GM23338 (cell line): ENCODE measurements around the gene GGCX. TPM values are rescaled to one million over a fixed set of nuclear protein-coding genes. Genes with fewer than 3 reads are reported as not detected.

Source experiments
- ATAC-seq: fragments of 200-7000 bp; cut with Tn5 transposase; 3 replicates; pipeline ENCODE4 v1.9.1; 2020
- DNase-seq: peaks from one replicate; pipeline ENCODE4 v3.0.0-alpha.2; 2015; ENCODE audit warnings: low spot score
- H2AFZ ChIP-seq: fragments of 200-600 bp; sonication (generic); 2 replicates; pipeline ENCODE4 v1.8.0; 2016; ENCODE audit warnings: antibody characterized with exemption, mild to moderate bottlenecking, moderate library complexity
- H3F3A ChIP-seq: fragments of 200-600 bp; sonication (generic); replicated peaks from 2 replicates; pipeline ENCODE4 v1.8.0; 2017; ENCODE audit warnings: antibody characterized with exemption, mixed run types, low read depth
- H3K27ac ChIP-seq: fragments of 200-600 bp; sonication (generic); 2 replicates; pipeline ENCODE4 v1.6.1; 2016; ENCODE audit warnings: low read depth
- H3K27me3 ChIP-seq: fragments of 200-600 bp; sonication (generic); 2 replicates; pipeline ENCODE4 v1.8.0; 2016; ENCODE audit warnings: mild to moderate bottlenecking, mixed run types, moderate library complexity; ENCODE audit not compliant: insufficient read depth
- H3K36me3 ChIP-seq: fragments of 200-600 bp; sonication (generic); 2 replicates; pipeline ENCODE4 v1.8.0; 2016; ENCODE audit warnings: mild to moderate bottlenecking; ENCODE audit not compliant: insufficient read depth
- H3K4me1 ChIP-seq: fragments of 200-600 bp; sonication (generic); 2 replicates; pipeline ENCODE4 v1.8.0; 2016; ENCODE audit warnings: mild to moderate bottlenecking, moderate library complexity; ENCODE audit not compliant: insufficient read depth
- H3K4me2 ChIP-seq: fragments of 200-600 bp; sonication (generic); 2 replicates; pipeline ENCODE4 v1.7.1; 2017; ENCODE audit warnings: mixed run types
- H3K4me3 ChIP-seq: fragments of 200-600 bp; sonication (generic); 2 replicates; pipeline ENCODE4 v1.6.1; 2016; ENCODE audit warnings: mixed run types
- H3K79me2 ChIP-seq: fragments of 200-600 bp; sonication (generic); replicated peaks from 2 replicates; pipeline ENCODE4 v1.8.0; 2017; ENCODE audit warnings: mild to moderate bottlenecking; ENCODE audit not compliant: insufficient read depth
- H3K9me2 ChIP-seq: fragments of 200-600 bp; sonication (generic); 2 replicates; pipeline ENCODE4 v1.8.0; 2017; ENCODE audit not compliant: insufficient read depth
- H4K20me1 ChIP-seq: fragments of 200-600 bp; sonication (generic); replicated peaks from 2 replicates; pipeline ENCODE4 v1.8.0; 2017; ENCODE audit warnings: mild to moderate bottlenecking; ENCODE audit not compliant: insufficient read depth
- H3K27ac Mint-ChIP-seq: 2 replicates; pipeline ENCODE4 v1.8.0; 2020; ENCODE audit warnings: inconsistent platforms, mild to moderate bottlenecking, moderate library complexity, mixed read lengths
- H3K27me3 Mint-ChIP-seq: 3 replicates; pipeline ENCODE4 v1.8.0; 2022; ENCODE audit warnings: low read depth, mild to moderate bottlenecking, moderate library complexity, mixed read lengths, inconsistent platforms; ENCODE audit not compliant: insufficient read depth, poor library complexity
- H3K36me3 Mint-ChIP-seq: 3 replicates; pipeline ENCODE4 v1.8.0; 2021; ENCODE audit warnings: low read depth, mild to moderate bottlenecking, inconsistent platforms, moderate library complexity, mixed read lengths
- H3K4me1 Mint-ChIP-seq: 3 replicates; pipeline ENCODE4 v1.8.0; 2020; ENCODE audit warnings: mild to moderate bottlenecking, inconsistent platforms, mixed read lengths
- H3K4me3 Mint-ChIP-seq: 3 replicates; pipeline ENCODE4 v1.8.0; 2021; ENCODE audit warnings: moderate library complexity, mild to moderate bottlenecking, inconsistent platforms, mixed read lengths
- H3K9me3 Mint-ChIP-seq: 3 replicates; pipeline ENCODE4 v1.8.0; 2020; ENCODE audit warnings: moderate library complexity, mild to moderate bottlenecking, inconsistent platforms, mixed read lengths
- CREB1 ChIP-seq: fragments of 250-450 bp; sonication (Bioruptor Pico); IDR thresholded peaks from 2 replicates; pipeline ENCODE4 v1.5.0; 2020; ENCODE audit warnings: low read depth, mild to moderate bottlenecking, moderate library complexity
- EZH2 ChIP-seq: fragments of 200-600 bp; sonication (generic); IDR thresholded peaks from one replicate; pipeline ENCODE4 v1.8.0; 2017; ENCODE audit warnings: antibody characterized with exemption, mild to moderate bottlenecking, low read depth; ENCODE audit not compliant: unreplicated experiment
- EZH2phosphoT487 ChIP-seq: fragments of 200-600 bp; sonication (generic); IDR thresholded peaks from one replicate; pipeline ENCODE4 v1.8.1; 2018; ENCODE audit warnings: antibody characterized with exemption; ENCODE audit not compliant: unreplicated experiment
- JUNB ChIP-seq: IDR thresholded peaks from one replicate; pipeline ENCODE4 v1.6.1; 2016; ENCODE audit warnings: antibody characterized with exemption; ENCODE audit not compliant: unreplicated experiment
- NANOG ChIP-seq: IDR thresholded peaks from 2 replicates; pipeline ENCODE4 v1.6.1; 2016; ENCODE audit warnings: antibody characterized with exemption, borderline replicate concordance
- POLR2AphosphoS5 ChIP-seq: IDR thresholded peaks from 2 replicates; pipeline ENCODE4 v1.6.1; 2016; ENCODE audit warnings: antibody characterized with exemption, low read depth
- STAT1 ChIP-seq: IDR thresholded peaks from one replicate; pipeline ENCODE4 v1.6.1; 2016; ENCODE audit warnings: antibody characterized with exemption; ENCODE audit not compliant: unreplicated experiment
- ZNF114 ChIP-seq: fragments of 250-450 bp; sonication (Bioruptor Pico); IDR thresholded peaks from 2 replicates; pipeline ENCODE4 v1.5.0; 2020; ENCODE audit warnings: mild to moderate bottlenecking, moderate library complexity
- ZNF331 ChIP-seq: fragments of 250-450 bp; sonication (Bioruptor Pico); IDR thresholded peaks from 2 replicates; pipeline ENCODE4 v1.5.0; 2020; ENCODE audit warnings: low read depth, mild to moderate bottlenecking, moderate library complexity
- polyA plus RNA-seq: library from polyadenylated mRNA; unstranded; fragments of >200 nt; fragmentation: Nextera tagmentation; extraction: Ambion mirVana; gene quantifications from 2 replicates; pipeline ENCODE4 v1.2.1, GENCODE V29; 2016
- total RNA-seq: library from RNA; depleted of rRNA; stranded (reverse); fragments of >200 nt; shearing (Covaris generic); gene quantifications from 2 replicates; pipeline ENCODE4 v1.2.3, GENCODE V29; 2014
- TF ChIP-seq, protein P1 (sequence below): fragments of 250-450 bp; sonication (Bioruptor Pico); IDR thresholded peaks from 2 replicates; pipeline ENCODE4 v1.5.0; 2020; ENCODE audit warnings: mild to moderate bottlenecking, moderate library complexity
- TF ChIP-seq, protein P2 (sequence below): IDR thresholded peaks from one replicate; pipeline ENCODE4 v1.6.1; 2018; ENCODE audit warnings: antibody characterized with exemption; ENCODE audit not compliant: unreplicated experiment
- TF ChIP-seq, protein P3 (sequence below): IDR thresholded peaks from 2 replicates; pipeline ENCODE4 v1.6.1; 2016; ENCODE audit warnings: antibody characterized with exemption
- TF ChIP-seq, protein P4 (sequence below), 2 experiments: fragments of 200-600 bp in 1 of 2; sonication (generic) in 1 of 2; conservative IDR thresholded peaks; 2 replicates each; pipeline versions ENCODE4 v1.5.1 to v1.6.1; 2016 to 2017; ENCODE audit warnings: antibody characterized with exemption in 2 of 2, low read depth in 2 of 2, mild to moderate bottlenecking in 2 of 2, moderate library complexity in 1 of 2

The GGCX gene
- total and polyA plus RNA-seq, 2 experiments from 2014 or later = 14.4 to 36.2 TPM

DNA sequence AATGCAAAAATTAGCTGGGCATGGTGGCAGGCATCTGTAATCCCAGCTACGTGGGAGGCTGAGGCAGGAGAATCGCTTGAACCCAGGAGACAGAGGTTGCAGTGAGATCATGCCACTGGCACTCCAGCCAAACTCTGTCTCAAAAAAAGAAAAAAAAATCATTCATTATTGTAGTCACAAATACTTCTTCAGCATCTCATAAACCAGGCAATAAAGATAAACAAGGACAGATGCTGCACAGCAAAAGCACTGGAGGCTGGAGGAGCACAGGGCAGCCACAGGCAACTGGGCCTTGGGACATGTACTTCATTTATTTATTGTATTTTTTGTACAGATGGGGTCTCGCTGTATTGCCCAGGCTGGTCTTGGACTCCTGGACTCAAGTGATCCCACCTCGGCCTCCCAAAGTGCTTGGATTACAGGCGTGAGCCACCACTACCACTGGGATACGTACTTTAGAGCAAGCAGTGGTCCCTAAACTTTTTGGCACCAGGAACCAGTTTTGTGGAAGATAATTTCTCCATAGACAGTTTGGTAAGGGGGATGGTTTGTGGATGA, 39.1 kb downstream of the GGCX start:
- H4K20me1 ChIP-seq = no peaks in the 10 kb centered on the region
- no peak overlapping the region for H3K4me3 Mint-ChIP-seq

More for the DNA sequence above, 39.1 kb downstream of the GGCX start:
- H3K36me3 ChIP-seq = no peaks in the 10 kb centered on the region
- no peaks in the 10 kb centered on the region for H3F3A ChIP-seq
- Mint-ChIP-seq H3K27me3 (peaks cover 6% of the 10 kb centered on the region), H3K36me3 (no peaks in the 10 kb centered on the region), H3K4me1 (peaks cover 20% of the 10 kb centered on the region), H3K27ac (no peak overlapping the region), H3K9me3 (no peaks in the 10 kb centered on the region)
- no peak for TF ChIP-seq JUNB
- no peak for TF ChIP-seq STAT1
- TF ChIP-seq ZNF114 (CRISPR knock-in tag) = no peak
- TF ChIP-seq, protein P1, sequence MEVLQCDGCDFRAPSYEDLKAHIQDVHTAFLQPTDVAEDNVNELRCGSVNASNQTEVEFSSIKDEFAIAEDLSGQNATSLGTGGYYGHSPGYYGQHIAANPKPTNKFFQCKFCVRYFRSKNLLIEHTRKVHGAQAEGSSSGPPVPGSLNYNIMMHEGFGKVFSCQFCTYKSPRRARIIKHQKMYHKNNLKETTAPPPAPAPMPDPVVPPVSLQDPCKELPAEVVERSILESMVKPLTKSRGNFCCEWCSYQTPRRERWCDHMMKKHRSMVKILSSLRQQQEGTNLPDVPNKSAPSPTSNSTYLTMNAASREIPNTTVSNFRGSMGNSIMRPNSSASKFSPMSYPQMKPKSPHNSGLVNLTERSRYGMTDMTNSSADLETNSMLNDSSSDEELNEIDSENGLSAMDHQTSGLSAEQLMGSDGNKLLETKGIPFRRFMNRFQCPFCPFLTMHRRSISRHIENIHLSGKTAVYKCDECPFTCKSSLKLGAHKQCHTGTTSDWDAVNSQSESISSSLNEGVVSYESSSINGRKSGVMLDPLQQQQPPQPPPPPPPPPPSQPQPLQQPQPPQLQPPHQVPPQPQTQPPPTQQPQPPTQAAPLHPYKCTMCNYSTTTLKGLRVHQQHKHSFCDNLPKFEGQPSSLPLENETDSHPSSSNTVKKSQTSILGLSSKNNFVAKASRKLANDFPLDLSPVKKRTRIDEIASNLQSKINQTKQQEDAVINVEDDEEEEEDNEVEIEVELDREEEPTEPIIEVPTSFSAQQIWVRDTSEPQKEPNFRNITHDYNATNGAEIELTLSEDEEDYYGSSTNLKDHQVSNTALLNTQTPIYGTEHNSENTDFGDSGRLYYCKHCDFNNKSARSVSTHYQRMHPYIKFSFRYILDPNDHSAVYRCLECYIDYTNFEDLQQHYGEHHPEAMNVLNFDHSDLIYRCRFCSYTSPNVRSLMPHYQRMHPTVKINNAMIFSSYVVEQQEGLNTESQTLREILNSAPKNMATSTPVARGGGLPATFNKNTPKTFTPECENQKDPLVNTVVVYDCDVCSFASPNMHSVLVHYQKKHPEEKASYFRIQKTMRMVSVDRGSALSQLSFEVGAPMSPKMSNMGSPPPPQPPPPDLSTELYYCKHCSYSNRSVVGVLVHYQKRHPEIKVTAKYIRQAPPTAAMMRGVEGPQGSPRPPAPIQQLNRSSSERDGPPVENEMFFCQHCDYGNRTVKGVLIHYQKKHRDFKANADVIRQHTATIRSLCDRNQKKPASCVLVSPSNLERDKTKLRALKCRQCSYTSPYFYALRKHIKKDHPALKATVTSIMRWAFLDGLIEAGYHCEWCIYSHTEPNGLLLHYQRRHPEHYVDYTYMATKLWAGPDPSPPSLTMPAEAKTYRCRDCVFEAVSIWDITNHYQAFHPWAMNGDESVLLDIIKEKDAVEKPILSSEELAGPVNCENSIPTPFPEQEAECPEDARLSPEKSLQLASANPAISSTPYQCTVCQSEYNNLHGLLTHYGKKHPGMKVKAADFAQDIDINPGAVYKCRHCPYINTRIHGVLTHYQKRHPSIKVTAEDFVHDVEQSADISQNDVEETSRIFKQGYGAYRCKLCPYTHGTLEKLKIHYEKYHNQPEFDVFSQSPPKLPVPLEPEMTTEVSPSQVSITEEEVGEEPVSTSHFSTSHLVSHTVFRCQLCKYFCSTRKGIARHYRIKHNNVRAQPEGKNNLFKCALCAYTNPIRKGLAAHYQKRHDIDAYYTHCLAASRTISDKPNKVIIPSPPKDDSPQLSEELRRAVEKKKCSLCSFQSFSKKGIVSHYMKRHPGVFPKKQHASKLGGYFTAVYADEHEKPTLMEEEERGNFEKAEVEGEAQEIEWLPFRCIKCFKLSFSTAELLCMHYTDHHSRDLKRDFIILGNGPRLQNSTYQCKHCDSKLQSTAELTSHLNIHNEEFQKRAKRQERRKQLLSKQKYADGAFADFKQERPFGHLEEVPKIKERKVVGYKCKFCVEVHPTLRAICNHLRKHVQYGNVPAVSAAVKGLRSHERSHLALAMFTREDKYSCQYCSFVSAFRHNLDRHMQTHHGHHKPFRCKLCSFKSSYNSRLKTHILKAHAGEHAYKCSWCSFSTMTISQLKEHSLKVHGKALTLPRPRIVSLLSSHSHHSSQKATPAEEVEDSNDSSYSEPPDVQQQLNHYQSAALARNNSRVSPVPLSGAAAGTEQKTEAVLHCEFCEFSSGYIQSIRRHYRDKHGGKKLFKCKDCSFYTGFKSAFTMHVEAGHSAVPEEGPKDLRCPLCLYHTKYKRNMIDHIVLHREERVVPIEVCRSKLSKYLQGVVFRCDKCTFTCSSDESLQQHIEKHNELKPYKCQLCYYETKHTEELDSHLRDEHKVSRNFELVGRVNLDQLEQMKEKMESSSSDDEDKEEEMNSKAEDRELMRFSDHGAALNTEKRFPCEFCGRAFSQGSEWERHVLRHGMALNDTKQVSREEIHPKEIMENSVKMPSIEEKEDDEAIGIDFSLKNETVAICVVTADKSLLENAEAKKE (CRISPR knock-in tag) = no peak
- no peak for TF ChIP-seq EZH2
- no peak for TF ChIP-seq NANOG
- no peak for TF ChIP-seq EZH2phosphoT487
- TF ChIP-seq, protein P2, sequence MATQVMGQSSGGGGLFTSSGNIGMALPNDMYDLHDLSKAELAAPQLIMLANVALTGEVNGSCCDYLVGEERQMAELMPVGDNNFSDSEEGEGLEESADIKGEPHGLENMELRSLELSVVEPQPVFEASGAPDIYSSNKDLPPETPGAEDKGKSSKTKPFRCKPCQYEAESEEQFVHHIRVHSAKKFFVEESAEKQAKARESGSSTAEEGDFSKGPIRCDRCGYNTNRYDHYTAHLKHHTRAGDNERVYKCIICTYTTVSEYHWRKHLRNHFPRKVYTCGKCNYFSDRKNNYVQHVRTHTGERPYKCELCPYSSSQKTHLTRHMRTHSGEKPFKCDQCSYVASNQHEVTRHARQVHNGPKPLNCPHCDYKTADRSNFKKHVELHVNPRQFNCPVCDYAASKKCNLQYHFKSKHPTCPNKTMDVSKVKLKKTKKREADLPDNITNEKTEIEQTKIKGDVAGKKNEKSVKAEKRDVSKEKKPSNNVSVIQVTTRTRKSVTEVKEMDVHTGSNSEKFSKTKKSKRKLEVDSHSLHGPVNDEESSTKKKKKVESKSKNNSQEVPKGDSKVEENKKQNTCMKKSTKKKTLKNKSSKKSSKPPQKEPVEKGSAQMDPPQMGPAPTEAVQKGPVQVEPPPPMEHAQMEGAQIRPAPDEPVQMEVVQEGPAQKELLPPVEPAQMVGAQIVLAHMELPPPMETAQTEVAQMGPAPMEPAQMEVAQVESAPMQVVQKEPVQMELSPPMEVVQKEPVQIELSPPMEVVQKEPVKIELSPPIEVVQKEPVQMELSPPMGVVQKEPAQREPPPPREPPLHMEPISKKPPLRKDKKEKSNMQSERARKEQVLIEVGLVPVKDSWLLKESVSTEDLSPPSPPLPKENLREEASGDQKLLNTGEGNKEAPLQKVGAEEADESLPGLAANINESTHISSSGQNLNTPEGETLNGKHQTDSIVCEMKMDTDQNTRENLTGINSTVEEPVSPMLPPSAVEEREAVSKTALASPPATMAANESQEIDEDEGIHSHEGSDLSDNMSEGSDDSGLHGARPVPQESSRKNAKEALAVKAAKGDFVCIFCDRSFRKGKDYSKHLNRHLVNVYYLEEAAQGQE = no peak
- TF ChIP-seq, protein P3, sequence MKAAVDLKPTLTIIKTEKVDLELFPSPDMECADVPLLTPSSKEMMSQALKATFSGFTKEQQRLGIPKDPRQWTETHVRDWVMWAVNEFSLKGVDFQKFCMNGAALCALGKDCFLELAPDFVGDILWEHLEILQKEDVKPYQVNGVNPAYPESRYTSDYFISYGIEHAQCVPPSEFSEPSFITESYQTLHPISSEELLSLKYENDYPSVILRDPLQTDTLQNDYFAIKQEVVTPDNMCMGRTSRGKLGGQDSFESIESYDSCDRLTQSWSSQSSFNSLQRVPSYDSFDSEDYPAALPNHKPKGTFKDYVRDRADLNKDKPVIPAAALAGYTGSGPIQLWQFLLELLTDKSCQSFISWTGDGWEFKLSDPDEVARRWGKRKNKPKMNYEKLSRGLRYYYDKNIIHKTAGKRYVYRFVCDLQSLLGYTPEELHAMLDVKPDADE = no peak
- no peak for TF ChIP-seq ZNF331 (CRISPR knock-in tag)
- TF ChIP-seq, protein P4, sequence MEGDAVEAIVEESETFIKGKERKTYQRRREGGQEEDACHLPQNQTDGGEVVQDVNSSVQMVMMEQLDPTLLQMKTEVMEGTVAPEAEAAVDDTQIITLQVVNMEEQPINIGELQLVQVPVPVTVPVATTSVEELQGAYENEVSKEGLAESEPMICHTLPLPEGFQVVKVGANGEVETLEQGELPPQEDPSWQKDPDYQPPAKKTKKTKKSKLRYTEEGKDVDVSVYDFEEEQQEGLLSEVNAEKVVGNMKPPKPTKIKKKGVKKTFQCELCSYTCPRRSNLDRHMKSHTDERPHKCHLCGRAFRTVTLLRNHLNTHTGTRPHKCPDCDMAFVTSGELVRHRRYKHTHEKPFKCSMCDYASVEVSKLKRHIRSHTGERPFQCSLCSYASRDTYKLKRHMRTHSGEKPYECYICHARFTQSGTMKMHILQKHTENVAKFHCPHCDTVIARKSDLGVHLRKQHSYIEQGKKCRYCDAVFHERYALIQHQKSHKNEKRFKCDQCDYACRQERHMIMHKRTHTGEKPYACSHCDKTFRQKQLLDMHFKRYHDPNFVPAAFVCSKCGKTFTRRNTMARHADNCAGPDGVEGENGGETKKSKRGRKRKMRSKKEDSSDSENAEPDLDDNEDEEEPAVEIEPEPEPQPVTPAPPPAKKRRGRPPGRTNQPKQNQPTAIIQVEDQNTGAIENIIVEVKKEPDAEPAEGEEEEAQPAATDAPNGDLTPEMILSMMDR (conservative IDR thresholded peaks at IDR 0.05; ENCODE audit: low read depth in 2 of 2) = no peak
- no peak for TF ChIP-seq CREB1
- TF ChIP-seq POLR2AphosphoS5 = no peak
- no peak for DNase-seq
- H3K9me2 ChIP-seq = no peaks in the 10 kb centered on the region
- H3K4me3 ChIP-seq = no peak overlapping the region
- no peak overlapping the region for H3K27ac ChIP-seq
- no peak overlapping the region for H3K4me2 ChIP-seq
- peaks cover 4% of the 10 kb centered on the region; the same call in 1 of the 2 replicates for H3K4me1 ChIP-seq
- H3K27me3 ChIP-seq = no peaks in the 10 kb centered on the region
- H2AFZ ChIP-seq = no peak overlapping the region
- no peaks in the 10 kb centered on the region for H3K79me2 ChIP-seq
- no peak for ATAC-seq
